HEK293 (cell line): Measurements from ENCODE around the gene MS4A6A.

Experiments
- KLF1 ChIP-seq: fragments of 450-650 bp; formaldehyde crosslinking; IDR thresholded peaks from 2 replicates; pipeline ENCODE4 v1.5.1; 2016; ENCODE audit warnings: missing biosample characterization, missing genetic modification characterization
- KLF10 ChIP-seq: fragments of 450-650 bp; IDR thresholded peaks from 2 replicates; pipeline ENCODE4 v1.5.1; 2018; ENCODE audit warnings: missing biosample characterization, mild to moderate bottlenecking, missing genetic modification characterization
- YY1 ChIP-seq: fragments of 450-650 bp; formaldehyde crosslinking; IDR thresholded peaks from 2 replicates; pipeline ENCODE4 v1.5.1; 2018; ENCODE audit warnings: missing biosample characterization, missing genetic modification characterization
- ZNF501 ChIP-seq: fragments of 450-650 bp; formaldehyde crosslinking; IDR thresholded peaks from 2 replicates; pipeline ENCODE4 v1.5.1; 2016; ENCODE audit warnings: missing biosample characterization, missing genetic modification characterization
- TF ChIP-seq, protein P1 (sequence below): fragments of 450-650 bp; formaldehyde crosslinking; IDR thresholded peaks from 2 replicates; pipeline ENCODE4 v1.5.1; 2016; ENCODE audit warnings: missing biosample characterization, missing genetic modification characterization
- TF ChIP-seq, protein P2 (sequence below): fragments of 450-650 bp; formaldehyde crosslinking; IDR thresholded peaks from 2 replicates; pipeline ENCODE4 v1.5.1; 2016; ENCODE audit warnings: missing biosample characterization, missing genetic modification characterization
- TF ChIP-seq, protein P3 (sequence below): fragments of 450-650 bp; formaldehyde crosslinking; IDR thresholded peaks from 2 replicates; pipeline ENCODE4 v1.5.1; 2016; ENCODE audit warnings: missing biosample characterization, missing genetic modification characterization

DNA sequence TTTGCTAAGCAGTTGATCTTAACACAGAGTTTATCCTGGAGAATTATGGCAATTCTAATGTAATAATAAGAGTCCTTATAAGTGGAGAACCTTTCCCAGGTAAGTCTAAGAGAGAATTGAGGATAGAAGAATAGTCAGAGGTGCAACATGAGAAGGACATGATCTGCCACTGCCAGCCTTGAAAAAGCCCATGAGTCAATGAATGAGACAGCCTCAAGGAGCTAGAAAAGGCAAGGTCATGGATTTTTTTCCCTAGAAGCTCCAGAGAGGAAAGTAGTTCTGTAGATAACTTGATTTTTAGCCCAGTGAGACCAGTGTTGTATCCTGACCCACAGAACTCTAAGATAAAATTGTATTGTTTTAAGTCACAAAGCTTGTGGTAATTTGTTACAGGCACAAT is 16.9 kb downstream of the MS4A6A start:
- TF ChIP-seq YY1 = no peak
- TF ChIP-seq ZNF501 (tag by site-specific recombination) = no peak
- TF ChIP-seq KLF1 (tag by site-specific recombination) = no peak
- TF ChIP-seq, protein P1, sequence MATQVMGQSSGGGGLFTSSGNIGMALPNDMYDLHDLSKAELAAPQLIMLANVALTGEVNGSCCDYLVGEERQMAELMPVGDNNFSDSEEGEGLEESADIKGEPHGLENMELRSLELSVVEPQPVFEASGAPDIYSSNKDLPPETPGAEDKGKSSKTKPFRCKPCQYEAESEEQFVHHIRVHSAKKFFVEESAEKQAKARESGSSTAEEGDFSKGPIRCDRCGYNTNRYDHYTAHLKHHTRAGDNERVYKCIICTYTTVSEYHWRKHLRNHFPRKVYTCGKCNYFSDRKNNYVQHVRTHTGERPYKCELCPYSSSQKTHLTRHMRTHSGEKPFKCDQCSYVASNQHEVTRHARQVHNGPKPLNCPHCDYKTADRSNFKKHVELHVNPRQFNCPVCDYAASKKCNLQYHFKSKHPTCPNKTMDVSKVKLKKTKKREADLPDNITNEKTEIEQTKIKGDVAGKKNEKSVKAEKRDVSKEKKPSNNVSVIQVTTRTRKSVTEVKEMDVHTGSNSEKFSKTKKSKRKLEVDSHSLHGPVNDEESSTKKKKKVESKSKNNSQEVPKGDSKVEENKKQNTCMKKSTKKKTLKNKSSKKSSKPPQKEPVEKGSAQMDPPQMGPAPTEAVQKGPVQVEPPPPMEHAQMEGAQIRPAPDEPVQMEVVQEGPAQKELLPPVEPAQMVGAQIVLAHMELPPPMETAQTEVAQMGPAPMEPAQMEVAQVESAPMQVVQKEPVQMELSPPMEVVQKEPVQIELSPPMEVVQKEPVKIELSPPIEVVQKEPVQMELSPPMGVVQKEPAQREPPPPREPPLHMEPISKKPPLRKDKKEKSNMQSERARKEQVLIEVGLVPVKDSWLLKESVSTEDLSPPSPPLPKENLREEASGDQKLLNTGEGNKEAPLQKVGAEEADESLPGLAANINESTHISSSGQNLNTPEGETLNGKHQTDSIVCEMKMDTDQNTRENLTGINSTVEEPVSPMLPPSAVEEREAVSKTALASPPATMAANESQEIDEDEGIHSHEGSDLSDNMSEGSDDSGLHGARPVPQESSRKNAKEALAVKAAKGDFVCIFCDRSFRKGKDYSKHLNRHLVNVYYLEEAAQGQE (tag by site-specific recombination) = no peak
- TF ChIP-seq, protein P2, sequence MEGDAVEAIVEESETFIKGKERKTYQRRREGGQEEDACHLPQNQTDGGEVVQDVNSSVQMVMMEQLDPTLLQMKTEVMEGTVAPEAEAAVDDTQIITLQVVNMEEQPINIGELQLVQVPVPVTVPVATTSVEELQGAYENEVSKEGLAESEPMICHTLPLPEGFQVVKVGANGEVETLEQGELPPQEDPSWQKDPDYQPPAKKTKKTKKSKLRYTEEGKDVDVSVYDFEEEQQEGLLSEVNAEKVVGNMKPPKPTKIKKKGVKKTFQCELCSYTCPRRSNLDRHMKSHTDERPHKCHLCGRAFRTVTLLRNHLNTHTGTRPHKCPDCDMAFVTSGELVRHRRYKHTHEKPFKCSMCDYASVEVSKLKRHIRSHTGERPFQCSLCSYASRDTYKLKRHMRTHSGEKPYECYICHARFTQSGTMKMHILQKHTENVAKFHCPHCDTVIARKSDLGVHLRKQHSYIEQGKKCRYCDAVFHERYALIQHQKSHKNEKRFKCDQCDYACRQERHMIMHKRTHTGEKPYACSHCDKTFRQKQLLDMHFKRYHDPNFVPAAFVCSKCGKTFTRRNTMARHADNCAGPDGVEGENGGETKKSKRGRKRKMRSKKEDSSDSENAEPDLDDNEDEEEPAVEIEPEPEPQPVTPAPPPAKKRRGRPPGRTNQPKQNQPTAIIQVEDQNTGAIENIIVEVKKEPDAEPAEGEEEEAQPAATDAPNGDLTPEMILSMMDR (tag by site-specific recombination) = no peak
- no peak for TF ChIP-seq KLF10
- TF ChIP-seq, protein P3, sequence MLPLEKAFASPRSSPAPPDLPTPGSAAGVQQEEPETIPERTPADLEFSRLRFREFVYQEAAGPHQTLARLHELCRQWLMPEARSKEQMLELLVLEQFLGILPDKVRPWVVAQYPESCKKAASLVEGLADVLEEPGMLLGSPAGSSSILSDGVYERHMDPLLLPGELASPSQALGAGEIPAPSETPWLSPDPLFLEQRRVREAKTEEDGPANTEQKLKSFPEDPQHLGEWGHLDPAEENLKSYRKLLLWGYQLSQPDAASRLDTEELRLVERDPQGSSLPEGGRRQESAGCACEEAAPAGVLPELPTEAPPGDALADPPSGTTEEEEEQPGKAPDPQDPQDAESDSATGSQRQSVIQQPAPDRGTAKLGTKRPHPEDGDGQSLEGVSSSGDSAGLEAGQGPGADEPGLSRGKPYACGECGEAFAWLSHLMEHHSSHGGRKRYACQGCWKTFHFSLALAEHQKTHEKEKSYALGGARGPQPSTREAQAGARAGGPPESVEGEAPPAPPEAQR (tag by site-specific recombination) = no peak
